Fibroblast of lung (primary cell): Measurements from ENCODE around the gene LMAN1L.

Experiments
- CTCF ChIP-seq, 2 donors: IDR thresholded peaks in 1 of 2; conservative IDR thresholded peaks in 1 of 2; 1 replicate in 1 of 2; 2 replicates in 1 of 2; pipeline ENCODE4 v1.5.1; 2011 to 2012; ENCODE audit warnings: low read length in 2 of 2, control low read depth in 1 of 2, inconsistent platforms in 1 of 2, low read depth in 1 of 2, mild to moderate bottlenecking in 1 of 2
- EZH2 ChIP-seq: IDR thresholded peaks from 2 replicates; pipeline ENCODE4 v1.5.1; 2012; ENCODE audit warnings: low read length, control low read depth, mild to moderate bottlenecking; ENCODE audit errors: missing control alignments

- TF ChIP-seq EZH2 (no peak), CTCF (conservative IDR thresholded peaks at IDR 0.05 in 1 of 2, IDR thresholded peaks at IDR 0.05 in 1 of 2; ENCODE audit: low read depth in 1 of 2, low read length in 2 of 2) (no peak)
These were observed 16.5 kb upstream of the LMAN1L start for GRCh38 chr15:74795966-74796625.
